ENCODE measurements around the gene TULP4.

The TULP4 gene

GRCh38 chr6:158503846-158504245, 191.6 kb downstream of the TULP4 start:
- TF ChIP-seq, protein P1, sequence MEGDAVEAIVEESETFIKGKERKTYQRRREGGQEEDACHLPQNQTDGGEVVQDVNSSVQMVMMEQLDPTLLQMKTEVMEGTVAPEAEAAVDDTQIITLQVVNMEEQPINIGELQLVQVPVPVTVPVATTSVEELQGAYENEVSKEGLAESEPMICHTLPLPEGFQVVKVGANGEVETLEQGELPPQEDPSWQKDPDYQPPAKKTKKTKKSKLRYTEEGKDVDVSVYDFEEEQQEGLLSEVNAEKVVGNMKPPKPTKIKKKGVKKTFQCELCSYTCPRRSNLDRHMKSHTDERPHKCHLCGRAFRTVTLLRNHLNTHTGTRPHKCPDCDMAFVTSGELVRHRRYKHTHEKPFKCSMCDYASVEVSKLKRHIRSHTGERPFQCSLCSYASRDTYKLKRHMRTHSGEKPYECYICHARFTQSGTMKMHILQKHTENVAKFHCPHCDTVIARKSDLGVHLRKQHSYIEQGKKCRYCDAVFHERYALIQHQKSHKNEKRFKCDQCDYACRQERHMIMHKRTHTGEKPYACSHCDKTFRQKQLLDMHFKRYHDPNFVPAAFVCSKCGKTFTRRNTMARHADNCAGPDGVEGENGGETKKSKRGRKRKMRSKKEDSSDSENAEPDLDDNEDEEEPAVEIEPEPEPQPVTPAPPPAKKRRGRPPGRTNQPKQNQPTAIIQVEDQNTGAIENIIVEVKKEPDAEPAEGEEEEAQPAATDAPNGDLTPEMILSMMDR (IDR thresholded peaks at IDR 0.05; ENCODE audit: low read depth, low read length): no peak
- H3K4me3 ChIP-seq (ENCODE audit: low read depth, low read length): no peak overlapping the region

DNA sequence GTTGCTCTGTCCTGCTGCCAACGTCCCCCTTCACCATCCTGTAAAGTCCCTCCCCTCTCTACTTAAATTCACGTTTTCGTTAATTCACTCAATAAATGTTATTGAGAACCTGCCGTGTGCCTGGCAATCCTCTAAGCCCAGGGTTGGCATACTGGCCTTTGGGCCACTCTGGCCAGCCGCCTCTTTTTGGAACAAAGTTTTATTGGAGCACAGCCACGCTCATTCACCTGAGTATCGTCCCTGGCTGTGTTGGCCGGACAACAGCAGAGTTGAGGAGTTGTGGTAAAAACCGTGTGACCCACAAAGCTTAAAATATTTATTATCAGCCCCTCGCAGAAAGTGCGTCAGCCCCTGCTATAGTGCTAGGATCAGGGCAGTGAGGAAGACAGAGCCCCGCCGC, 192.9 kb downstream of the TULP4 start:
- TF ChIP-seq, protein P1 (IDR thresholded peaks at IDR 0.05; ENCODE audit: low read depth, low read length): no peak

DNA sequence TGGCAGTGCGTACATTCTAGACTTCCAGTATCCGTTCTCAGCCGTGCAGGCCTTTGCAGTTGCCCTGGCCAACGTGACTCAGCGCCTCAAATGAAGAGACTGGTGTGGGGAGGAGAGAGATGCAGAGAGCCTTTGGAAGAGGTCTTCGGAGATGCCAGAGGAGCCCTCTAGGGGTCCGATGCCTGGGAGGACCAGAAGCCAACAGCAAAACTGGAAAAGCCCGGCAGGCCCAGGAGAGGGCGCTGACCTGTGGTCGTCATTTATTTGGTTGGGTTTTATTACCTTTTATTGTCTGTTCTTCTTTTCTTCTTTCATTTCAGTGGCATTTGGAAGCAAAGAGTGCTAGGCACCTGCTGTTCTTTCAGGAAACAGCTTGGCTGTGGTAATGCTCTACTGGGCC, 194.3 kb downstream of the TULP4 start:
- H3K4me3 ChIP-seq (ENCODE audit: low read depth, low read length): no peak overlapping the region
- TF ChIP-seq, protein P1 (IDR thresholded peaks at IDR 0.05; ENCODE audit: low read depth, low read length): no peak

More for the DNA sequence above, 192.9 kb downstream of the TULP4 start:
- no peak overlapping the region for H3K4me3 ChIP-seq (ENCODE audit: low read depth, low read length)

DNA sequence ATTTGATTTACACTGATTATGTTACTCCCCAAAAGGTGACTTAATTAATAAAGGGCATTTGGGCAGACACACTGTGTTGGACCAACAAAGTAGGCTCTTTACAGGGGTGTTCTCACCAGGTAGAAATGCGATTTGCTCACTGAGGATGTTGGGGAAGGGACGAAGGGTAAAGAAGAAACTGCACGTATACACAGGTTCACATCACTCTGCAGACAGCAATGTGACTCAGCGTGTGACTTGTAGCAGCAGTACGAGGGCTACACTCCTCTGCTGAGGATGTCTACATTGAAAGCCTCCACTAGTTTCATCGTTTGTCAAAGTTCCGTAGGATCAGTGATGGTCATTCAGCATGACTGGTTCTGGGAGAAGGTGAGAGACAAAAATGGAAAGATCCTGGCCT, 194.9 kb downstream of the TULP4 start:
- TF ChIP-seq, protein P1 (IDR thresholded peaks at IDR 0.05; ENCODE audit: low read depth, low read length): no peak
- H3K4me3 ChIP-seq (ENCODE audit: low read depth, low read length): no peak overlapping the region

- TF ChIP-seq, protein P1 (IDR thresholded peaks at IDR 0.05; ENCODE audit: low read depth, low read length): no peak
- H3K4me3 ChIP-seq (ENCODE audit: low read depth, low read length): no peak overlapping the region
These were observed 196.2 kb downstream of the TULP4 start for GRCh38 chr6:158508450-158508849.

GRCh38 chr6:158509465-158509864, 197.2 kb downstream of the TULP4 start:
- TF ChIP-seq, protein P1 (IDR thresholded peaks at IDR 0.05; ENCODE audit: low read depth, low read length): no peak
- no peak overlapping the region for H3K4me3 ChIP-seq (ENCODE audit: low read depth, low read length)

DNA sequence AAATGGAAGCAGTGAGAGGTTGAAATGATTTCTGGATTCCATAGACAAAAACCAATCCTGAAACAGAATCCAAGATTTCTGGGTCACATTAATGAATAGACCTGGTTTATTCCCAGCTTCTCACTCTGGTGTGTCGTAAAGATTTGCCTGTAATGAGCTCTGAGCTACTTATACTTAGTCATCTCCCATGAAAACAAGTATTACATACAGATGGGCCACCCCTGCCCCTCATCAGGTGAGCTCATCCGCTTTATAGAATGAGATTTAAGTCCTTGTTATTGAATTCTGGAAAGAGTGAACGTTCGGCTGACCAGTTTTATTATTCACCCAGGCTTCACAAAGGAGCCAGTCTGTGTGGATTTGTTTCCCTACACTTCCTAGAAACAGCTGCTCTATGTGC, 200.5 kb downstream of the TULP4 start:
- no peak overlapping the region for H3K4me3 ChIP-seq (ENCODE audit: low read depth, low read length)
- TF ChIP-seq, protein P1 (IDR thresholded peaks at IDR 0.05; ENCODE audit: low read depth, low read length): no peak

Measured in WI38 (cell line).